Heart left ventricle (tissue), 16 donors: Measurements from ENCODE around the gene CD96. TPM values are rescaled to one million over a fixed set of nuclear protein-coding genes. Genes with fewer than 3 reads are reported as not detected.

Experiments
- ATAC-seq, 4 donors: fragments of 200-7000 bp; cut with Tn5 transposase; one replicate each; pipeline ENCODE4 v1.9.1; 2020 to 2022; ENCODE audit warnings: moderate library complexity in 4 of 4, mild to moderate bottlenecking in 3 of 4, moderate number of reproducible peaks in 1 of 4
- DNase-seq, 5 donors: peaks; one replicate each; pipeline ENCODE4 v3.0.0-alpha.2; 2020
- H3K27ac ChIP-seq, 12 donors: fragments of 200-600 bp; sonication (generic) in 4 of 12; one replicate each; pipeline versions ENCODE4 v1.5.0 to v1.8.0; 2016 to 2022; ENCODE audit warnings: mild to moderate bottlenecking in 2 of 12
- H3K27me3 ChIP-seq, 9 donors: fragments of 200-600 bp; sonication (generic) in 2 of 9; one replicate each; pipeline versions ENCODE4 v1.5.1 to v1.8.0; 2016 to 2022; ENCODE audit warnings: mild to moderate bottlenecking in 3 of 9
- H3K36me3 ChIP-seq, 9 donors: fragments of 200-600 bp; sonication (generic) in 2 of 9; one replicate each; pipeline versions ENCODE4 v1.5.0 to v1.8.0; 2018 to 2022; ENCODE audit warnings: mild to moderate bottlenecking in 2 of 9
- H3K4me1 ChIP-seq, 12 donors: fragments of 200-600 bp; sonication (generic) in 4 of 12; one replicate each; pipeline versions ENCODE4 v1.5.0 to v1.8.0; 2016 to 2022; ENCODE audit warnings: mild to moderate bottlenecking in 3 of 12
- H3K4me3 ChIP-seq, 12 donors: fragments of 200-600 bp; sonication (generic) in 4 of 12; one replicate each; pipeline versions ENCODE4 v1.5.0 to v1.8.0; 2017 to 2022; ENCODE audit warnings: mild to moderate bottlenecking in 9 of 12, moderate library complexity in 4 of 12
- H3K9me3 ChIP-seq, 12 donors: fragments of 200-600 bp; sonication (generic) in 4 of 12; one replicate each; pipeline versions ENCODE4 v1.5.0 to v1.8.0; 2016 to 2022; ENCODE audit warnings: mild to moderate bottlenecking in 1 of 12
- CTCF ChIP-seq, 12 donors: fragments of 200-600 bp; sonication (generic) in 4 of 12; IDR thresholded peaks; one replicate each; pipeline versions ENCODE4 v1.5.0 to v1.8.0; 2018 to 2022; ENCODE audit warnings: antibody characterized with exemption in 12 of 12, mild to moderate bottlenecking in 5 of 12
- POLR2A ChIP-seq, 2 donors: fragments of 450-650 bp; IDR thresholded peaks; one replicate each; pipeline ENCODE4 v1.6.1; 2017; ENCODE audit warnings: antibody characterized with exemption in 2 of 2, mild to moderate bottlenecking in 2 of 2, moderate library complexity in 2 of 2
- WGBS, 4 donors: extraction: QIAGEN DNeasy Blood & Tissue Kit in 2 of 4; methylation state at CpG; one replicate each; pipeline versions ENCODE4 v1.1.5 to v1.1.7; 2013 to 2018; 5-methylcytosine and 5-hydroxymethylcytosine counted together
- intact Hi-C, 10 donors: fragments of 100-400 bp; cut with DNase I; formaldehyde crosslinking; loops; one replicate each; pipeline versions ENCODE4 v1.11.1 to v1.14.2; 2022
- polyA plus RNA-seq, 2 donors: library from polyadenylated mRNA; stranded (reverse); fragments of 200-250 nt; gene quantifications; one replicate each; pipeline ENCODE4 v1.2.3, GENCODE V29; 2013
- total RNA-seq, 9 donors: library from RNA; depleted of rRNA in 2 of 9; stranded (reverse); fragments of >200 nt in 2 of 9; fragmentation: NEBNext Ultra II Directional in 3 of 9; extraction: Animal tissue kit (Norgen Biotek cat#: 25700) in 3 of 9; gene quantifications; one replicate each; pipeline versions ENCODE4 v1.1.0 to v1.2.4, GENCODE V29; 2016 to 2023
- donor health status: ischemic (EF 13 %, LVEDD 7.1; RV severe dilation, severe dysfunction).
- donor health status: healthy with polysubstance abuse.
- donor health status: DM: no; HTN: yes; CAD: no.
- donor health status: DM: no; HTN: no; CAD: no.
- donor health status: ischemic (EF 25% LVEDD 6.9; RV normal size, moderate dysfunction).
- donor health status: ischemic (EF 25% LVEDD 5.7; RV mildly dilated, moderate dysfunction).
- donor health status: healthy.
- donor health status: DM: yes; HTN: yes; CAD: no.
- donor health status: ischemic (EF 35%, LVEDD 5.7; RV mildly dilated, moderate dysfunction).
- donor health status: nonischemic (EF 11% LVEDD 7.7; RV severe dilation, severe dysfunction).
- donor health status: DM: yes; HTN: yes; CAD: no.
- donor health status: PGD.
- donor health status: ischemic (EF 29% LVEDD 5.4; RV normal size, mild dysfunction).
- donor health status: nonischemic (EF 23%, LVEDD 6.1; RV moderate dilation, normal function).

CD96 gene
- total and polyA plus RNA-seq, 11 donors = 0.08 to 4.4 (median 0.28) TPM; not detected in 4

GRCh38 chr3:111590143-111590491 is 48.1 kb downstream of the CD96 start:
- DNase-seq (no peak), ATAC-seq (no peak)
- Histone ChIP-seq H3K9me3 (no peaks in the 10 kb centered on the region), H3K36me3 (no peaks in the 10 kb centered on the region), H3K27ac (no peak overlapping the region), H3K4me3 (no peak overlapping the region), H3K4me1 (no peaks in the 10 kb centered on the region), H3K27me3 (no peaks in the 10 kb centered on the region)
- no peak for TF ChIP-seq CTCF (IDR thresholded peaks at IDR 0.05)
- TF ChIP-seq POLR2A (IDR thresholded peaks at IDR 0.05) = no peak
- intact Hi-C loops = no loop called here
- WGBS, 4 donors = 71 to 89% (median 84%) methylated on average over 1 of the region's 1 CpG

GRCh38 chr3:111591555-111591954 is 49.6 kb downstream of the CD96 start:
- intact Hi-C loops = no loop called here
- DNase-seq (no peak), ATAC-seq (no peak)

GRCh38 chr3:111592143-111592542 is 50.1 kb downstream of the CD96 start:
- intact Hi-C loops = no loop called here
- H3K27me3 ChIP-seq = no peaks in the 10 kb centered on the region
- ATAC-seq (no peak), DNase-seq (no peak)
- TF ChIP-seq CTCF (IDR thresholded peaks at IDR 0.05) (no peak), POLR2A (IDR thresholded peaks at IDR 0.05) (no peak)
- no peaks in the 10 kb centered on the region for H3K36me3 ChIP-seq
- no peak overlapping the region for H3K27ac ChIP-seq
- H3K9me3 ChIP-seq = no peaks in the 10 kb centered on the region
- H3K4me3 ChIP-seq = no peak overlapping the region
- no peaks in the 10 kb centered on the region for H3K4me1 ChIP-seq

More at GRCh38 chr3:111591555-111591954, 49.6 kb downstream of the CD96 start:
- Histone ChIP-seq H3K9me3 (no peaks in the 10 kb centered on the region), H3K4me1 (no peaks in the 10 kb centered on the region), H3K27me3 (no peaks in the 10 kb centered on the region), H3K27ac (no peak overlapping the region), H3K4me3 (no peak overlapping the region), H3K36me3 (no peaks in the 10 kb centered on the region)
- WGBS, 4 donors = 83 to 88% (median 88%) methylated on average over 3 of the region's 3 CpGs
- TF ChIP-seq CTCF (IDR thresholded peaks at IDR 0.05) (no peak), POLR2A (IDR thresholded peaks at IDR 0.05) (no peak)

- H3K9me3 ChIP-seq = no peaks in the 10 kb centered on the region
- 73 to 85% (median 77%) methylated on average over 5 of the region's 5 CpGs for WGBS, 4 donors
- H3K36me3 ChIP-seq = no peaks in the 10 kb centered on the region
- DNase-seq = no peak
- H3K4me3 ChIP-seq = no peak overlapping the region
- no peak for ATAC-seq
- TF ChIP-seq CTCF (IDR thresholded peaks at IDR 0.05) (no peak), POLR2A (IDR thresholded peaks at IDR 0.05) (no peak)
- intact Hi-C loops = no loop called here
- H3K27me3 ChIP-seq = no peaks in the 10 kb centered on the region
- H3K4me1 ChIP-seq = no peaks in the 10 kb centered on the region
- no peak overlapping the region for H3K27ac ChIP-seq
Observed at GRCh38 chr3:111592936-111593335, 50.9 kb downstream of the CD96 start.
